SK-N-MC (cell line): ENCODE results near the gene NKIRAS2.

Experiments
- DNase-seq: peaks from one replicate; pipeline ENCODE4 v3.0.0-alpha.2; 2011; ENCODE audit warnings: low read depth, low spot score
- H3K27ac ChIP-seq: fragments of 200-600 bp; sonication (generic); 2 replicates; pipeline ENCODE4 v1.5.1; 2016; ENCODE audit warnings: mixed run types
- H3K36me3 ChIP-seq: fragments of 200-600 bp; sonication (generic); 2 replicates; pipeline ENCODE4 v1.6.1; 2017; ENCODE audit warnings: antibody characterized with exemption, low read length, mixed read lengths; ENCODE audit not compliant: insufficient read depth
- H3K4me3 ChIP-seq: fragments of 200-600 bp; sonication (generic); 2 replicates; pipeline ENCODE4 v1.5.1; 2016
- H3K9ac ChIP-seq: fragments of 200-600 bp; sonication (generic); 2 replicates; pipeline ENCODE4 v1.8.0; 2017; ENCODE audit warnings: mixed run types, mixed read lengths; ENCODE audit not compliant: insufficient read length
- H3K9me3 ChIP-seq: fragments of 200-600 bp; sonication (generic); 2 replicates; pipeline ENCODE4 v1.6.1; 2017; ENCODE audit warnings: low read depth, mild to moderate bottlenecking, antibody characterized with exemption, low read length, moderate library complexity, mixed read lengths
- EZH2 ChIP-seq: fragments of 200-600 bp; sonication (generic); IDR thresholded peaks from one replicate; pipeline ENCODE4 v1.6.1; 2017; ENCODE audit warnings: antibody characterized with exemption
- FOXP2 ChIP-seq: optimal IDR thresholded peaks from 2 replicates; pipeline ENCODE3; 2011; ENCODE audit warnings: mild to moderate bottlenecking, moderate library complexity; ENCODE audit not compliant: insufficient read depth; ENCODE audit errors: extremely low read length, control extremely low read depth
- POLR2AphosphoS5 ChIP-seq: IDR thresholded peaks from 2 replicates; pipeline ENCODE4 v1.6.1; 2012; ENCODE audit warnings: mild to moderate bottlenecking, low read depth, low read length, borderline replicate concordance

NKIRAS2 gene

GRCh38 chr17:42040818-42041217 is 20.9 kb downstream of the NKIRAS2 start:
- TF ChIP-seq POLR2AphosphoS5 (no peak), FOXP2 (no peak), EZH2 (no peak)
- H3K9me3 ChIP-seq = no peaks in the 10 kb centered on the region
- no peak overlapping the region for H3K4me3 ChIP-seq
- no peak for DNase-seq
- no peak overlapping the region for H3K9ac ChIP-seq
- no peaks in the 10 kb centered on the region for H3K36me3 ChIP-seq
- H3K27ac ChIP-seq = no peak overlapping the region

- no peak overlapping the region for H3K4me3 ChIP-seq
- no peak for TF ChIP-seq POLR2AphosphoS5
- TF ChIP-seq EZH2 = no peak
- no peak for TF ChIP-seq FOXP2
- no peaks in the 10 kb centered on the region for H3K36me3 ChIP-seq
- no peak overlapping the region for H3K27ac ChIP-seq
- H3K9me3 ChIP-seq = no peaks in the 10 kb centered on the region
- DNase-seq = no peak
- H3K9ac ChIP-seq = no peak overlapping the region
These were observed 21.7 kb downstream of the NKIRAS2 start for GRCh38 chr17:42041619-42042018.

- Histone ChIP-seq H3K4me3 (no peak overlapping the region), H3K27ac (no peak overlapping the region), H3K9me3 (no peaks in the 10 kb centered on the region), H3K36me3 (no peaks in the 10 kb centered on the region), H3K9ac (no peak overlapping the region)
- no peak for DNase-seq
- TF ChIP-seq FOXP2 (no peak), POLR2AphosphoS5 (no peak), EZH2 (no peak)
These were observed 22.9 kb downstream of the NKIRAS2 start for GRCh38 chr17:42042598-42043319.

GRCh38 chr17:42045719-42046118 is 25.8 kb downstream of the NKIRAS2 start:
- Histone ChIP-seq H3K9me3 (no peaks in the 10 kb centered on the region), H3K36me3 (no peaks in the 10 kb centered on the region), H3K9ac (no peak overlapping the region), H3K27ac (no peak overlapping the region), H3K4me3 (no peak overlapping the region)
- DNase-seq = no peak
- TF ChIP-seq FOXP2 (no peak), EZH2 (no peak), POLR2AphosphoS5 (no peak)

- H3K4me3 ChIP-seq = no peak overlapping the region
- no peak overlapping the region for H3K27ac ChIP-seq
- no peak for DNase-seq
- no peaks in the 10 kb centered on the region for H3K36me3 ChIP-seq
- TF ChIP-seq FOXP2 = no peak
- H3K9ac ChIP-seq = no peak overlapping the region
- H3K9me3 ChIP-seq = no peaks in the 10 kb centered on the region
These were observed 27.5 kb downstream of the NKIRAS2 start for GRCh38 chr17:42047343-42047742.

GRCh38 chr17:42049834-42050392 is 30.0 kb downstream of the NKIRAS2 start:
- no peaks in the 10 kb centered on the region for H3K9me3 ChIP-seq
- H3K9ac ChIP-seq = peak overlapping the region; percentile 41
- no peak for DNase-seq
- no peak overlapping the region for H3K27ac ChIP-seq
- H3K4me3 ChIP-seq = peak overlapping the region; percentile 71
- TF ChIP-seq POLR2AphosphoS5 (no peak), FOXP2 (no peak), EZH2 (no peak)
- H3K36me3 ChIP-seq = no peaks in the 10 kb centered on the region

- Histone ChIP-seq H3K9me3 (no peaks in the 10 kb centered on the region), H3K36me3 (no peaks in the 10 kb centered on the region), H3K9ac (peak within 1 kb of the TSS; percentile 41), H3K27ac (no peak within 1 kb of the TSS), H3K4me3 (peak within 1 kb of the TSS; percentile 71)
- DNase-seq = no peak
- TF ChIP-seq EZH2 (no peak), POLR2AphosphoS5 (no peak), FOXP2 (no peak)
These were observed 30.6 kb downstream of the NKIRAS2 start, which contains the start of gene C17orf113 for GRCh38 chr17:42050393-42051012. C17orf113 (minus strand) TSS chr17:42050601; CDS start chr17:42043376, 7,225 bp downstream.

- Histone ChIP-seq H3K27ac (no peak overlapping the region), H3K36me3 (no peaks in the 10 kb centered on the region), H3K4me3 (no peak overlapping the region), H3K9ac (no peak overlapping the region), H3K9me3 (no peaks in the 10 kb centered on the region)
- no peak for DNase-seq
- TF ChIP-seq EZH2 (no peak), FOXP2 (no peak), POLR2AphosphoS5 (no peak)
These were observed 31.1 kb downstream of the NKIRAS2 start for GRCh38 chr17:42051013-42051400.

GRCh38 chr17:42051645-42052044 is 31.8 kb downstream of the NKIRAS2 start:
- Histone ChIP-seq H3K9me3 (no peaks in the 10 kb centered on the region), H3K36me3 (no peaks in the 10 kb centered on the region), H3K4me3 (no peak overlapping the region), H3K9ac (no peak overlapping the region), H3K27ac (no peak overlapping the region)
- no peak for DNase-seq
- TF ChIP-seq FOXP2 (no peak), EZH2 (no peak), POLR2AphosphoS5 (no peak)
